Brain microvascular endothelial cell (primary cell): ENCODE data around the gene IGFN1.

Experiments
- DNase-seq: peaks from one replicate; pipeline ENCODE4 v3.0.0-alpha.2; 2020
- H3K27ac ChIP-seq: fragments of 250-450 bp; sonication (Bioruptor Pico); 2 replicates; pipeline ENCODE4 v1.5.1; 2020; ENCODE audit warnings: mild to moderate bottlenecking, moderate library complexity
- H3K27me3 ChIP-seq: fragments of 250-450 bp; sonication (Bioruptor Pico); replicated peaks from 2 replicates; pipeline ENCODE4 v1.5.1; 2020; ENCODE audit warnings: mild to moderate bottlenecking
- H3K36me3 ChIP-seq: fragments of 250-450 bp; sonication (Bioruptor Pico); replicated peaks from 2 replicates; pipeline ENCODE4 v1.5.1; 2020; ENCODE audit warnings: mild to moderate bottlenecking
- H3K4me3 ChIP-seq: 2 replicates; pipeline ENCODE4 v1.5.1; 2011; ENCODE audit warnings: low read depth, mild to moderate bottlenecking, control low read depth, low read length, moderate library complexity
- CTCF ChIP-seq: IDR thresholded peaks from 2 replicates; pipeline ENCODE4 v1.5.1; 2011; ENCODE audit warnings: low read depth, mild to moderate bottlenecking, moderate library complexity, low read length, control low read depth, inconsistent platforms; ENCODE audit errors: missing control alignments
- in situ Hi-C: cut with HindIII; loops from 2 replicates; pipeline ENCODE4 v1.10.0; 2017; ENCODE audit warnings: low sequenced_read_pairs, low pct_ligation_motif_present

Gene IGFN1

GRCh38 chr1:201183753-201184152 lies 6.9 kb upstream of the IGFN1 start:
- Histone ChIP-seq H3K27ac (no peak overlapping the region), H3K4me3 (no peak overlapping the region), H3K27me3 (no peaks in the 10 kb centered on the region), H3K36me3 (no peaks in the 10 kb centered on the region)
- in situ Hi-C loops: no loop called here
- no peak for DNase-seq
- no peak for TF ChIP-seq CTCF

DNA sequence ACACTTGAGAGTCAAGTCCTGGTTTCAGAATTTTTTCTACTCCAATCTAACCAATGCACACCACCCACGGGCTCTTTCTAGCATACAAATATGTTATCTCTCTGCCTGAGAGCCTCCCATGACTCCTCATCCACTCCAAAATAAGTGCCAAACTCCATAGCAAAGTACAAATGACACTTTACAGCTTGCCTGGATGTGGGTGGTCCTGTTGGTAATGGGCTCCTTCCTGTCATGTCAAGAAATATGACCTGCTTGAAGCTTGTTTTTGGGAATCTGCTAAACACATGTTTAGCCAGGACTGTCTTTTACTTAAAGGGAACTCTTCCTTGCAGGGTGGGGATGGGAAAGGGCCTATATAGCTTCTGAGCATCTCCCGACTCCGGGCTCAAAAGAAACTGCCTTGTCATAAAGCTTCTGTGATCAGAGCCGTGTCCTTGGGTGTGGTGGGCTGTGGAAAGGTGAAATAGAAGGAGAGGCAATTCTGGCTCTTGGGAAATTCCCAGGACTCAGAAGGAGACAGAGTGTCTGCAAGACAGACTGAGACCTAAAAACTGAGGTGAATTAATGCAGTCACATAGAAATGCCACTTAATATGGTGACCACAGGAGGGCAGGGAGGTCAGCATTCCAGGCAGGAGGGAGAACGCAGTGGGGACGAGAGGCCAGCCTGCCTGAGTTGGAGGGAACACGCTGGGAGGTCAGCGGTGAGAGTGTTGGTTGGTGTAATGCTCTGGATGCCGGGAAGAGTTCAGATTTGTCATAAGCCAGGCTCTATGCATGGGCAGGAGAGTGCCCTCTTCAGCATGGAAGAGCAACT lies 6.1 kb upstream of the IGFN1 start:
- Histone ChIP-seq H3K4me3 (no peak overlapping the region), H3K36me3 (no peaks in the 10 kb centered on the region), H3K27ac (no peak overlapping the region), H3K27me3 (no peaks in the 10 kb centered on the region)
- peak; percentile 93 for TF ChIP-seq CTCF
- in situ Hi-C loops: no loop called here
- peak; percentile 82 for DNase-seq

GRCh38 chr1:201185123-201185453 lies 5.5 kb upstream of the IGFN1 start:
- Histone ChIP-seq H3K27me3 (no peaks in the 10 kb centered on the region), H3K4me3 (no peak overlapping the region), H3K36me3 (no peaks in the 10 kb centered on the region), H3K27ac (no peak overlapping the region)
- no peak for TF ChIP-seq CTCF
- in situ Hi-C loops: no loop called here
- DNase-seq: no peak

- in situ Hi-C loops: no loop called here
- DNase-seq: no peak
- Histone ChIP-seq H3K27me3 (no peaks in the 10 kb centered on the region), H3K36me3 (no peaks in the 10 kb centered on the region), H3K4me3 (no peak overlapping the region), H3K27ac (no peak overlapping the region)
- no peak for TF ChIP-seq CTCF
Observed at GRCh38 chr1:201185527-201186128, 5.0 kb upstream of the IGFN1 start.

- H3K27me3 ChIP-seq: no peaks in the 10 kb centered on the region
- TF ChIP-seq CTCF: no peak
- no peak overlapping the region for H3K4me3 ChIP-seq
- in situ Hi-C loops: no loop called here
- DNase-seq: no peak
- H3K27ac ChIP-seq: no peak overlapping the region
- no peaks in the 10 kb centered on the region for H3K36me3 ChIP-seq
Observed at GRCh38 chr1:201186192-201186591, 4.4 kb upstream of the IGFN1 start.

GRCh38 chr1:201189085-201189484 lies 1.5 kb upstream of the IGFN1 start:
- DNase-seq: no peak
- H3K27me3 ChIP-seq: no peaks in the 10 kb centered on the region
- no peak overlapping the region for H3K27ac ChIP-seq
- in situ Hi-C loops: no loop called here
- no peak for TF ChIP-seq CTCF
- no peaks in the 10 kb centered on the region for H3K36me3 ChIP-seq
- H3K4me3 ChIP-seq: no peak overlapping the region
